Testis (tissue), 2 donors: Measurements from ENCODE around the gene ADAM23.

Source experiments
- CTCF ChIP-seq, 3 experiments: fragments of 450-650 bp in 2 of 3; fragments of 200-600 bp in 1 of 3; sonication (generic) in 1 of 3; IDR thresholded peaks; one replicate each; pipeline ENCODE4 v1.5.1; 2016 to 2019; ENCODE audit warnings: antibody characterized with exemption in 3 of 3, mild to moderate bottlenecking in 2 of 3, moderate library complexity in 1 of 3
- POLR2A ChIP-seq: fragments of 450-650 bp; IDR thresholded peaks from one replicate; pipeline ENCODE4 v1.6.1; 2017; ENCODE audit warnings: antibody characterized with exemption, mild to moderate bottlenecking, moderate library complexity

- TF ChIP-seq CTCF (IDR thresholded peaks at IDR 0.05) (no peak), POLR2A (no peak)
These were observed 9.6 kb upstream of the ADAM23 start for GRCh38 chr2:206433686-206434085.
